Bronchial epithelial cell (primary cell): ENCODE measurements around the gene OAT. TPM values are rescaled to one million over a fixed set of nuclear protein-coding genes. Genes with fewer than 3 reads are reported as not detected.
A peak's percentile ranks its signal among the peaks of the same experiment; 100 is the strongest.

Experiments used
- DNase-seq: peaks from one replicate; pipeline ENCODE4 v3.0.0-alpha.2; 2010; ENCODE audit warnings: low read depth
- FAIRE-seq: peaks from 2 replicates; lab custom pipeline; 2011; peaks lifted over from hg19 to GRCh38; lab: Jason Lieb, UNC
- H3K27me3 ChIP-seq: 2 replicates; pipeline ENCODE4 v1.5.1; 2011; ENCODE audit warnings: low read length; ENCODE audit not compliant: control insufficient read depth, insufficient read depth
- H3K36me3 ChIP-seq: 2 replicates; pipeline ENCODE4 v1.5.1; 2011; ENCODE audit warnings: low read length; ENCODE audit not compliant: control insufficient read depth, insufficient read depth
- H3K4me3 ChIP-seq: 2 replicates; pipeline ENCODE4 v1.5.1; 2011; ENCODE audit warnings: mild to moderate bottlenecking, low read depth, low read length, control low read depth
- CTCF ChIP-seq: IDR thresholded peaks from 2 replicates; pipeline ENCODE4 v1.5.1; 2011; ENCODE audit warnings: mild to moderate bottlenecking, moderate library complexity, low read length, control low read depth, inconsistent platforms; ENCODE audit not compliant: insufficient read depth, severe bottlenecking
- total RNA-seq: library from RNA; depleted of rRNA; stranded (reverse); fragments of >200 nt; gene quantifications from 2 replicates; pipeline ENCODE4 v1.2.1, GENCODE V29; 2014

Gene OAT
- total RNA-seq, 1 donor from 2014 or later: 130 TPM

GRCh38 chr10:124408357-124408756 is 10.4 kb downstream of the OAT start:
- H3K36me3 ChIP-seq: peaks cover 7% of the 10 kb centered on the region
- no peak overlapping the region for H3K4me3 ChIP-seq
- no peaks in the 10 kb centered on the region for H3K27me3 ChIP-seq
- no peak for DNase-seq
- no peak for FAIRE-seq
- TF ChIP-seq CTCF: no peak

GRCh38 chr10:124407456-124407855 is 11.3 kb downstream of the OAT start:
- no peak for FAIRE-seq
- no peaks in the 10 kb centered on the region for H3K27me3 ChIP-seq
- H3K4me3 ChIP-seq: no peak overlapping the region
- no peak for TF ChIP-seq CTCF
- no peak for DNase-seq
- peaks cover 9% of the 10 kb centered on the region for H3K36me3 ChIP-seq

GRCh38 chr10:124403548-124403947 is 15.2 kb downstream of the OAT start:
- no peaks in the 10 kb centered on the region for H3K27me3 ChIP-seq
- H3K36me3 ChIP-seq: peaks cover 4% of the 10 kb centered on the region
- peak; percentile 83 for DNase-seq
- H3K4me3 ChIP-seq: no peak overlapping the region
- FAIRE-seq: no peak
- TF ChIP-seq CTCF: peak; percentile 69

GRCh38 chr10:124402273-124402672 is 16.4 kb downstream of the OAT start:
- FAIRE-seq: no peak
- DNase-seq: no peak
- Histone ChIP-seq H3K36me3 (peaks cover 4% of the 10 kb centered on the region), H3K27me3 (no peaks in the 10 kb centered on the region), H3K4me3 (no peak overlapping the region)
- TF ChIP-seq CTCF: no peak

GRCh38 chr10:124401633-124402032 is 17.1 kb downstream of the OAT start:
- no peak for TF ChIP-seq CTCF
- no peak for DNase-seq

GRCh38 chr10:124394583-124394982 is 24.1 kb downstream of the OAT start:
- peaks cover under 1% of the 10 kb centered on the region for H3K36me3 ChIP-seq
- DNase-seq: peak; percentile 72
- no peak overlapping the region for H3K4me3 ChIP-seq
- no peak for TF ChIP-seq CTCF
- no peaks in the 10 kb centered on the region for H3K27me3 ChIP-seq
- FAIRE-seq: no peak

More at GRCh38 chr10:124401633-124402032, 17.1 kb downstream of the OAT start:
- Histone ChIP-seq H3K4me3 (no peak overlapping the region), H3K27me3 (no peaks in the 10 kb centered on the region), H3K36me3 (peaks cover 4% of the 10 kb centered on the region)
- FAIRE-seq: no peak
